Activated CD4-positive, alpha-beta T cell treated with anti-CD3 and anti-CD28 coated beads for 24 hours (primary cell): ENCODE measurements around the gene KRTAP23-1.

Experiments used
- DNase-seq, 2 donors: peaks; one replicate each; pipeline ENCODE4 v3.0.0-alpha.2; 2020; ENCODE audit warnings: low read depth in 2 of 2

Gene KRTAP23-1, protein sequence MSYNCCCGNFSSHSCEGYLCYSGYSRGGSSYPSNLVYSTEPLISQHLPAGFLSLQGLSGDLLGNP

DNA sequence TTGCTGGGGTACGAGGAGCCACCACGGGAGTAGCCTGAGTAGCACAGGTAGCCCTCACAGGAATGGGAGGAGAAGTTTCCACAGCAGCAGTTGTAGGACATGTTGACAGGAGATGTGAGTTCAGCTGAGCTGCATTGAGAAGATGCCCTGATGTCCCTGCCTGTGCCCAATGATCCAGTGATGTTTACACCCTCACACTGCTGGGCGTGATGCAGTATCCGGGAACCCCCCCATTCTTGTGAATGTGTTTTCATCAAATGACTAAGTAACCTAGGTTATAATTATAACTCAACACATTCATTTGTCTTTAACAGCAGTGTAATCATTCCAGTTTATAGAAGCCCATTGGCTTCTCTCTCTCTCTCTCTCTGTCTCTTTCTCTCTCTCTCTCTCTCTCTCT is at the start of gene KRTAP23-1:
Gene KRTAP23-1 (minus strand): TSS at position 101 of the 400 bp plus-strand sequence. CDS start 0 bp downstream, at position 101.
- no peak for DNase-seq

GRCh38 chr21:30395731-30396130 is 47.3 kb upstream of the KRTAP23-1 start, which contains the start of gene KRTAP13-1:
Gene KRTAP13-1, plus strand, starts transcription at chr21:30396031. Its CDS starts 56 bp downstream, at chr21:30396087.
- no peak for DNase-seq

GRCh38 chr21:30391492-30392025 is 43.2 kb upstream of the KRTAP23-1 start:
- DNase-seq, result no peak

DNA sequence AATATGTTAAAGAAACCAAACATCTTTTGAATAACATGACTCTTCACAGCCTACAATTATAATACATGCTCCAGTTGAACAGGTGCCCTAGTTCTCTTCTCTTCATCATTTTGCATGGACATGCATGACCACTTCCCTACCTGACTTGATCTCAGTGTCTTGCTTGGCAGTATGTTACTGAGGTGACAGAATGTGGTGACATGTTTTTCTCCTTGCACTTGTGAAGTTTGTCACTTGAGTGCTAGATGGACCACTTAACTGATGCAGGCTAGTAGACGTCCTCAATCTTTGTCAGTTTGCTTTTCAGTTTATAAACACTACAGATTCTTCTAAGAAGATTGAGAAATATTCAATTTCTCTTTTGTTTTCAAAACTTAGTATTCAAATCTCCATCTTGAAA is 33.8 kb upstream of the KRTAP23-1 start:
- DNase-seq, result no peak

GRCh38 chr21:30372139-30372770 is 23.8 kb upstream of the KRTAP23-1 start, which contains the start of gene KRTAP13-2:
Gene KRTAP13-2, minus strand, starts transcription at chr21:30372271. Its CDS starts 58 bp downstream, at chr21:30372213.
- DNase-seq, result no peak

- no peak for DNase-seq
Observed at GRCh38 chr21:30355906-30356305, 7.5 kb upstream of the KRTAP23-1 start.

DNA sequence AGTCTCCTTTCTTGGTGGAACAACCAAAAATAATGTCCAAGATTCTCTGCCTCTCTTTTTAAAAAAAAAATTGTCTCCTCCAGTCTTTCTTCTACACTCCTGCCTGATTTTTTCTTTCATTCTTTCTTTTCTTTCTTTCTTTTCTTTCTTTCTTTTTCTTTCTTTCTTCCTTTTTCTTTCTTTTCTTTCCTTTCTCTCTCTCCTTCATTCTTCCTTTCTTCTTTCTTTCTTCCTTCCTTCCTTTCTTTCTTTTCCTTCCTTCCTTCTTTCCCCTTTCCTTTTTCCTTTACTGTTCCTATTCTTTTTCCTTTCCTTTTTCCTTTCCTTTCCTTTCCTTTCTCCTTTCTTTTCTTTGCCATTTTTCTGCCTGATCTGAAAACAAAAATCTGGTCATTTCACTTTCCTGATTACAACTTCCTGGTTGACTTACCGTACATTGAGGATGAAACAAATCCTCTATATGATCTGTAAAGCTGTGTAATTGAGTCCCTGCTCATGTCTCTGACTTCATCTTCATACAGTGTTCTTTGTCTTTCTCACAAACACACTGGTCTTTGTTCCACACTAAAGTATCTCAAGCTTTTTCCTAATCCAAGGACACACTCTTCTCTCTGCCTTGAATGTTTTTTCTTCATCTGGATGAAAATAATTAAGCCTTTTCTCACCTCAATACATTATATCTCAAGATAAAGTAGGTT is 6.1 kb upstream of the KRTAP23-1 start:
- DNase-seq, result no peak

DNA sequence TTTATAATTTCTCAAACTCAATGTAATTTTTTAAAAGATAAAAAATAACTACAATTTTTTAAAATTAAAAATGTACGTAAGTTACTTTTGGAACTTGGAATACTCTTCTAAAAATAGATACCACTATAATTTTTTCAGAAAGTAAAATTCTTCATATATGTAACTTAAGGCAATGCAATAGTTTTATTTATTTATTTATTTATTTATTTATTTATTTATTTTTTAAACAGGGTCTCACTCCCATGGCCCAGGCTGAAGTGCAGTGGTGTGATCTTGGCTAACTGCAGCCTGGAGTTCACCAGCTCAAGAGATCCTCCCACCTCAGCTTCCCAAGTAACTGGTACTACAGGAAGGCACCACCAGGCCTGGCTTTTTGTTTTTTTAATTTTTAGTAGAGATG is 3.1 kb upstream of the KRTAP23-1 start:
- DNase-seq, result no peak

DNA sequence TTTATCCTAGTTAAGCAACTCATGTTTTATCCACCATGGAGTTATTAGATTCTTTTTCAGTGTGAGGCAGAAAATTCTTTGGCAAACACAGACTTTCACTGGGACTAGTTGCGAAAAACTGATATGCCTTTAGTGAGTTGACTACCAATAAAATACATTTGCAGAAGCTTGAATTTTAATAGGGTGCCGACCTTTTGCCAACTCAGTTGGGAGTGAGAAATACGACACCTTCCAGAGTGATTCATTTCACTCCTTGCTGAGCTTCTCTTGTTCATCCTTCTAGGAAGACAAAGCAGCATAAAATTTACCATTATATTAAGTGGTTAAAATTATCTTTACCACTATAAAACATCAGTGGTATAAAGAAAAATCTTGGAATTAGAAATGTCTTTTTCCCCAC is 1.2 kb upstream of the KRTAP23-1 start:
- no peak for DNase-seq

DNA sequence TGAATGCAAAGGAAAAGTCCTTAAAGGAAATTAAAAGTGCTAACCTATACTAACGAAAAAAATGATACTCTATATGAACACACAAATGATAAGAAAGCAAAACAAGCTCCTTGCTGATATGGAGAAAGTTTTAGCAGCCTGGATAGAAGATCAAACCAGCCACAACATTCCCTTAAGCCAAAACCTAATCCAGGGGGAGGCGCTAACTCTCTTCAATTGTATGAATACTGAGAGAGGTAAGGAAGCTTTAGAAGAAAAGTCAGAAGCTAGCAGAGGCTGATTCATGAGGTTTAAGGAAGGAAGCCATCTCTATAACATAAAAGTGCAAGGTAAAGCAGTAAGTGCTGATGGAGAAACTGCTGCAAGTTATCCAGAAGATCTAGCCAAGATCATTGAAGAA is 3.4 kb downstream of the KRTAP23-1 start:
- no peak for DNase-seq

GRCh38 chr21:30340714-30341573 is 7.5 kb downstream of the KRTAP23-1 start:
- peak in 1 of 2 donors; percentile 10 for DNase-seq

- no peak for DNase-seq
Observed at GRCh38 chr21:30338717-30339116, 9.7 kb downstream of the KRTAP23-1 start.

GRCh38 chr21:30337772-30338171 is 10.6 kb downstream of the KRTAP23-1 start:
- no peak for DNase-seq

DNA sequence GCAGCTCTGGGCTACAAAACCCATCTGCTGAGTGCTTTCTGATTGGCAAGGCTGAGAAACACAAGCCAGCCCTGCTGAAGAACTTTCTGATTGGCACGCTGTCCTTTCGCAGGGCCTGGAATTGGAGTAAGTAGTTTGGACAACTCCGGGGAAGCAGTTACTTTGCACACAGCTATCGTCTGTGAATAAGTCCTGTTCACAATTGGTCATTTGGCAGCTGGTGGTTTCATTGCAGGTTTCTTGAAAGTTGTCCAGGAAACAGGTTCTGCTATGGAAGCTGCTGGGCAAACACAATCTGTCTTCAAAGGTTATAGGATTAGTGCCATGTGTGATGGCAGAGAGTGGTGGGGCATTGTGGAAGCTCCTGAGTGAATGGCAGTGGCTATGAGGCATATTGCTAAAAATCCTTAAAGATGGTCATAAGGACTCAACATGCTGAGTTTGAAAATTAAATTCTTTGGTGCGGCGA is 11.1 kb downstream of the KRTAP23-1 start, which contains the start of gene KRTAP27-1:
Gene KRTAP27-1 (minus strand): TSS at position 419 of the 469 bp plus-strand sequence. CDS start 26 bp downstream, at position 393.
- DNase-seq, result no peak

DNA sequence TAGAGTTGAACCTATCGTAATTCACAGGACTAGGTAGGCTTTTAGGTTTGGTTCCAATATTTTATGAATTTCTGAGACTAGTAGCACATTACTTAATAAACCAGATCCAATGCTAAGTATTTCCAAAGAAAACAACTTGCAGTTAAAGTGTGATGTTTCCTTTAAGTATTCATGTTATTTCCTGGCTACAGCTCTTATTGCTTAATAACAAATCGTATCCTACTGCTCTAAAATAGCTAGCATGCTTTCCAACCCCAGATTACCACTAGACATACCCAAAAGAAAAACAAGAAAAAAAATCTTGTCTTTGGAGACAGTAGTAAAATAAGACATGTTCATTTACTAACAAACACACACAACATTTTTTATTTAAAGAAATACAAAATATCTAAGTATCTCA is 11.8 kb downstream of the KRTAP23-1 start:
- no peak for DNase-seq

GRCh38 chr21:30333736-30334135 is 14.7 kb downstream of the KRTAP23-1 start:
- DNase-seq, result no peak

- no peak for DNase-seq
Observed at GRCh38 chr21:30332681-30333080, 15.7 kb downstream of the KRTAP23-1 start.

GRCh38 chr21:30329203-30329875 is 19.1 kb downstream of the KRTAP23-1 start:
- DNase-seq, result no peak

- DNase-seq, result no peak
Observed at GRCh38 chr21:30326390-30326789, 22.0 kb downstream of the KRTAP23-1 start.

- no peak for DNase-seq
Observed at GRCh38 chr21:30320215-30320614, 28.2 kb downstream of the KRTAP23-1 start, which contains the start of gene KRTAP26-1. Gene KRTAP26-1, minus strand, starts transcription at chr21:30320315. Its CDS starts 280 bp downstream, at chr21:30320035.

- DNase-seq, result no peak
Observed at GRCh38 chr21:30315701-30316100, 32.7 kb downstream of the KRTAP23-1 start.
